Measurements from ENCODE around the gene MRPL23.

MRPL23 gene

DNA sequence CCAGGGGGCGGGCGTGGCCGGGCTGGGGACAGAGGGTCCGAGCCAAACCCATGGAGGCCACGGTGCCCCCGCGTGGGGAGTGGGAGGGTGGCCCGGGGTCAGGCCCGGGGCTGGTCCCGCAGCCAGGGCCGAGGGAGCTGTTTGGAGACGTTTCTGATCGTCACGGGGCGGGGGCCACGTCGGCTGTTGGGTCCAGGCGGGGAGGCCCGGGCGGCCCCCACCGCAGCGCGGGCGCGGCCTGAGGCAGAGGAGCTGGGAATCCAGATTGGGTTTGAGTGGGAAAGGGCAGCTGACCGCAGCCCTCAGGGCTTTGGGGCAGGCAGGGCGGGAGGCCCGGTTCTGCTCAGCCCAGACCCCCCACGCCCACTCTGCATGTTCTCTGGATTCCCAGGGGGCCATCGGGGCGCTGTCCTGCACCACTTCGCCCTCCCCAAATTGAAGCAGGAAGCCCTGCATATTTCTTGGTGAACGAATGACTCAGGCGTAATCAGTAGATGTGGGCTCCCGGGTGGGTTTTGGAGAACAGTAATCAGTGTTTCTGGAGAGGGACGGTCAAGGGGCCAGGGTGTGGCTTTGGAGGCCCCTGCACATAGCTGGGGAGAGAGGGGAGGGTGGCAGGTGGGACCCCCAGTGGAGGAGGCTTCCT lies 583 bp downstream of the MRPL23 start:
- DNase-seq = no peak
- in situ Hi-C loops (cut with MboI; ENCODE audit: low pct_unique_long_range_greater_than_20kb, low sequenced_read_pairs) = no loop called here

DNA sequence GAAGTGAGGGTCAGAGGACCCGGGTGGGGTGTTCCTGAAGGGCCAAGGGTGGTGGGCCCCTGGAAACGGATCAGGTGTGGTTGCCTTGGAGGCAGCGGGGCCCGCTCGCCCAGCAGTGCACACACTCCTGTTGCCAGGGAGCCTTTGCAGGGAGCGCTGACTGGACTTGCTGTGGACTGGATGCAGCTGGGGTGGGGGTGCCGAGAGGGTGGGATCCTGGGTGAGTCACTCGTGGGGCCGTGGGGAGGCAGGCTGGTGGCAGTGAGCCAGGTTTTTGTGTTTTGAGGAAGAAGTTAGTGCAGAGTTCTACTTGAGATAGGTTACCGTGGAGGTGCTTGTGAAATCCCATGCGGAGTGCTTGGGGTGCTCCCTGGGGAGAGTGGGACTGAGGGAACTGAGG lies 1.3 kb downstream of the MRPL23 start:
- in situ Hi-C loops (cut with MboI; ENCODE audit: low pct_unique_long_range_greater_than_20kb, low sequenced_read_pairs) = no loop called here
- no peak for DNase-seq

DNA sequence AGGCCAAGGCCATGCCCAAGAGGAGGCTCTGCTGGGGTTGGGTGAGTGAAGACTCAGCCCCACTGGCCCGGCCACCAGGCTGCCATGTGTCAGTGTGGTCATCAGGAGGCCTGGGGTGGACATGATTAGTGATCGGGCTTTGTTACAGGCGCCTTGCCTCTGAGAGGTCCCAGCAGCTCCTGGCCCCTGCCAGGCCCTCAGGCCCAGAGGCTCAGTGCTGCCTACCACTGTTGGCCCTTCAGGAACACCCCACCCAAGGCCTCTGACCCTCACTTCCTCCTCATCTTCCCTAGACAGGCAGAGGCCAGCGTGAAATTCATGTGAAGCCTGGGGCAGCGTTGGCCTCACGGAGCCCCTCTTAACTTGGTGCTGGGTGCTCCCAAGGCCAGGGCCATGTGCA lies 2.2 kb downstream of the MRPL23 start:
- in situ Hi-C loops (cut with MboI; ENCODE audit: low pct_unique_long_range_greater_than_20kb, low sequenced_read_pairs) = no loop called here
- no peak for DNase-seq

DNA sequence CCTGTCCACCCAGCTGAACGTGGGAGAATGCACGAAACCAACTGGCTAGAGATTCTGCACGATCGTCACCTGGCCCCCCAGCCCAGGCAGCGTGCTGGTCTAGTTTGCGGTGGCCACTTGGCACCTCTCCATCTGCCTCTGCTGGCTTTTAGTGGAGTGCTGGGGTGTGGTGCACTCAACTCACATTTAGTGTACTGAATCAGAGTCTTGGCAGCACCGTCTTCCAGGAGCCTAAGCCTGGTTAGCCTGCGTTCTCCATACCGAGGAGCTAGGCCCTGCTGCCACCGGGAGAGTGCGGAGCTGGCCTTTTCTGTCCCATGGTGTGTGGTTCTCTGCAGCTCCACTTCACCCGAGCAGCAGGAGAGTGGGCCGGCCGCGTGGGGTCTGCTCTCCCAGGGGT lies 2.8 kb downstream of the MRPL23 start:
- no peak for DNase-seq

DNA sequence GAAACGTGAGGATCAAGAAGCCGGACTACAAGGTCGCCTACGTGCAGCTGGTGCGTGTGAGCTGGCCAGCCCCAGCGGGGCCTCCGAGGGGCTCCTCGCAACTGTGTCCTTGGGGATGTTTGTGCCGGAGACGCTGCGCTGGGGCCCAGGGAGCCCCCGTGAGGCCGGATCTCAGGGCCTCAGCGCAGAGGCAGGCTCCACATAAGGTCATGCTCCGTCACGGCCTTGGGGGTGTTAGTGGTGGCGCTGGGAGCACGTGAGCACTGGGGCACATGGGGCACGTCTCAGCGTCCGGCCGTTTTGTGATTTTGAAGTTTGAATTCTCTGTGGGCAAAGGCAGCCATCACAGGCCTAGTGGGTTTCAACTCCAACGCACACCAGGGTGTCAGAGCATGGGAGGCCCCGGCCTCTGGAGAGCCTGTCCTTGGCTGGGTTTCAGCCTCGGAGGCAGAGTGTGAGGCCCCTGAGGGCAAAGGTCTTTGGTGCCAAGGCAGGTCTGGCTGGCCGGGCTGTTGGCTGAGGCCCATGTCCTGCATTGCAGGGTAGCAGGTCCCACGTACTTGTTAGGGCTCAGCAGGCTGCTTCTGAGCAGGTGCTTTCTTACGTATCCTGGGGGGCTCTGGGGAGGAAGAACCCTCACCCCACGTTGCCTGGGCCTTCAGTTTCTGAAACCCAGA lies 5.8 kb downstream of the MRPL23 start:
- DNase-seq = no peak
- in situ Hi-C loops (cut with MboI; ENCODE audit: low pct_unique_long_range_greater_than_20kb, low sequenced_read_pairs) = no loop called here

More for the DNA sequence above, 2.8 kb downstream of the MRPL23 start:
- in situ Hi-C loops (cut with MboI; ENCODE audit: low pct_unique_long_range_greater_than_20kb, low sequenced_read_pairs) = no loop called here

DNA sequence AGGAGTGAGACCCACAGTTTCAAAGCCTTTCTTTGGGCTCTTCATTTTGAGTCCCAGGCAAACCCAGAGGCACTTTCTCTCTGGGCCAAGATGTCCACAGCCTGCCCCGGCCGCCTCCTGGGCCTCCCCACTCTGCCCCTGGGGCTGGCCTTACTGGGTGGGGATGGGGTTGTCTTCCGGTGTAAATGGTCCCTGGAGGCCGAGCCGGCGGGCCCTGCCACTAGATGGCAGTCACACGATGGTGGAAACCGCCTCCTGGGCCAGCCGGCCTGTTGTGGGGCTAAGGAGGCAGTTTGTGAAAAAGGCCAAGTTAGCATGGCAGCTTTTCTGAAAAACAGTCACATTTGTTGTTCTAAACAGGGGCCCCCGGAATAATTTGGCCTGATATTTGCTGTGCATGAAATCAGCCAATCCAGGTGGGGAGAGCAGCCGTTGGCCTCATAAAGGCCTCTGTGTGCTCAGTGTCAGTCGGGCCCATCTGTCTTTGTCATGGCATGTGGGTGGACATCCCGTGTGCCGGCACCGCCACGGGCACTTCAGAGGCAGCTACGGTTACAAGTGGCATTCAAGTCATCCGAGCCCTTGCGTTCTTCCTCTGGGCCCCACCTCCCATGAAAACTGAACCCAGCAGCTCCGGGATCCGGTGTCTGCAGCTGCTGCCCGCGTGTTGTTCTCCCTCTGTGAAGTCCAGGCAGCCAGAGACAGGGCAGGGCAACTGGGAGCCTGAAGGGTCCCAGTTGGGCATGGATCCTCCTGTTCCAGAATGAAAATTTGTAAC lies 6.5 kb downstream of the MRPL23 start:
- in situ Hi-C loops (cut with MboI; ENCODE audit: low pct_unique_long_range_greater_than_20kb, low sequenced_read_pairs) = no loop called here
- no peak for DNase-seq

DNA sequence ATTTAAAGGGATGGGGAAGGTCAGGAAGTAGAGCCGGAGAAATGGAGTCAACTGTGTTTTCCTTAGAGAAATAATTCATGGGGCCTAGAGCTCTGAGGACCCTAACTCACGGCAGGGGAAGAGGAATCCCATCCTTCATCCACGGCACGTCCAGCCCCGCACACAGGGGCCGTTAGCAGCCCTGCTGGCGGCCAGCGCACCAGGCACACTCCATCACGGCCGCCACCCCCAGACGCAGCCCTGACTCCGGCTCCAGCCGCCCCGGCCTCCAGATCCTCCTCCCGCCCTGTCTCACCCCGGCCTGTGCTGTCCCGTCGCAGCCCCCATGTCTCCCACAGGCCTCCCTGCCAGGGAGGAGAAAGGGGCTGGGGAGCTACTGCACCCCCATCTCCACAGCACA lies 11.2 kb downstream of the MRPL23 start:
- no peak for DNase-seq
- in situ Hi-C loops (cut with MboI; ENCODE audit: low pct_unique_long_range_greater_than_20kb, low sequenced_read_pairs) = no loop called here

DNA sequence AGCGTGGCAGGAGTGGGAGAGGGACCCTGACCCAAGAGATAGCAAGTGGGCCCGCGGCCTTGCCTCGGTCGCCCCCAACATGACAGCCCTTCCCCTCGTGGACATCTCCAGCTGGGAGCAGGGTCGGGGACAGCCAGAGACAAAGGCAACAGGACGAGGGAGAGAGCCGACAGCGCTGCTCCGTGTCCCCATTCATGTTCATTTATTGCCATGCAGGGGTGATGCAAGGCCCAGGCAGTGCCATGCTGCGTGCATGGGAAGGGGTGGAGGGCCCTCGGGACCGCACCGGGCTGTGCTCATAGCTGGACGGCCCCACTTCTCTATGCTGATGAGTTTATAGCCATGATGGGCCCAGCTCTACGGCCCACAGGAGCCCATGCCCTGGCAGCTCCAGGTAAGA lies 12.7 kb downstream of the MRPL23 start:
- in situ Hi-C loops (cut with MboI; ENCODE audit: low pct_unique_long_range_greater_than_20kb, low sequenced_read_pairs) = no loop called here

DNA sequence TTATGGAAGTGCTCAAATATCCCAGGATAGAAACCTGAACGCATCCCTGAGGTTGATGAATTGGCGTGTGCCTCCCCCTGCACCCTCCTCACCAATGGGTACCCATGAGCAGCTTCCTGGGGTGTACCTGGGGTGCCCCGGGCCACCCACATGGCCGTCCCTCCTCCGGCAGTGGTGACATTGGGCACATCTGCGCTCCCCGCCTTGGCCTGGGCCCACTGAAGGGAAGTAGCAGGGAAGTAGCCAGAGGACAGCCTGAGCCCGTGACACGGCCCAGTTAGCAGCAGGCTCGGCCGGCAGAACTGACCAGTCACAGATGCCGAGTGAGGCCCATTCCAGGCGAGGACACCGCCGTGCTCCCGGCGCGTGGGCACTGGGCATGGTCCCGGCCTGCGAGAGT lies 16.7 kb downstream of the MRPL23 start:
- in situ Hi-C loops (cut with MboI; ENCODE audit: low pct_unique_long_range_greater_than_20kb, low sequenced_read_pairs) = no loop called here
- DNase-seq = no peak

More for the DNA sequence above, 12.7 kb downstream of the MRPL23 start:
- DNase-seq = no peak

DNA sequence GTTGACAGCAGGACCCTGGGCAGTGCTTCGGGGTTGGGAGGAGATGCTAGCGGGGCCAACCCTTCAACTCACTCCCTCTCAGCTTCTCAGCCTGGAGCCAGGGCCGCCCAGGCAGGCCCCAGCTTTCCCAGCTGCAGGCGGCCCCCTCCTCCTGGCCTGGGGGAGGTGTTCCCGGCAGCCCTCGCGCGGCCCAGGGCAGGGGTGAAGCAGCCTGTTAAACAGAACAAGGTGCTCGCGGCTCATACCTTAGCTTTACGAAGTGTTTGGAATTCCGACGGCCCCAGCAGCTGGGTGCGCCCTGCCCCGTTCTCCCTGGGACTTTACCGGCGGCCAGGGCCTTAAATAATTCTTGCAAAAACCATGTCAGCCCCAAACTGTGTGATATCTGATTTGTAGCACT lies 17.2 kb downstream of the MRPL23 start:
- no peak for DNase-seq
- in situ Hi-C loops (cut with MboI; ENCODE audit: low pct_unique_long_range_greater_than_20kb, low sequenced_read_pairs) = no loop called here

DNA sequence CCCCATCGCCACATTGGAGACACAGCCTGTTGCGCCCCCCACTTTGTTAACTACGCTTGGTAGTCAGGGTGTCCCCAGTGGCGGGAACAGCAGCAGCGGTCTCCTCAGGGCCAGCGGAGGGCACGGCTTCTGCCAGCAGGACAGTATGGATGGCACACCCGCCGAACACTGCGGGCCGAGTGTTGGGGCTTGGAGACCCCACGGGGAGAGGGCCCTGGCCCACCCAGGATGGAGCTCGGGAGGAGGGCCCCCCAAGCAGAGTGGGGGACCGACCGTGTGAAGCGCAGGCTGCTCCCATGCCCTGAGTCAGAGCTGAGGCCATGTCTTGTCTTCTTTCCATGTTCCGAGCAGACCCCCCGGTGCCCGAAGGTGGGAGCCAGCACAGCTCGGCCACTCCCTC lies 17.8 kb downstream of the MRPL23 start:
- DNase-seq = no peak
- in situ Hi-C loops (cut with MboI; ENCODE audit: low pct_unique_long_range_greater_than_20kb, low sequenced_read_pairs) = no loop called here

DNA sequence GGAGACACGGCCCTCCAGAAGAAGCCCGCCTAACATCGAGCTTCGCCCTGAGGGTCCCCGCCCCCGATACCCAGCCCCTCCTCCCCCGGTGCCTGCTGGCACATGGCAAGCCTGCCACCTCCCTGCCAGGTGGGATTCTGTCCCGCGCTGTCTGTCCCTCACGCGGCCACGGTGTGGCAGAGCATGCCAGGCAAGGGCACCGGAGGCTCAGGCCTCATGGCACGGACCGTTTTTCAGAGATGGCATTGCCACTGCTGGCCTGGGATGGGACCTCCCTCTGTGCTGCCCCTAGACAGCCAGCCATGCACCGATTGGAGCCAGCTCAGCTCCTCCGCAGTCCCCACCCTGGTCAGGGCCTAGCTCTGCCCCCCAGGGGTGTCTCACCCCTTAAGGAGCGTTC lies 19.4 kb downstream of the MRPL23 start:
- in situ Hi-C loops (cut with MboI; ENCODE audit: low pct_unique_long_range_greater_than_20kb, low sequenced_read_pairs) = no loop called here

DNA sequence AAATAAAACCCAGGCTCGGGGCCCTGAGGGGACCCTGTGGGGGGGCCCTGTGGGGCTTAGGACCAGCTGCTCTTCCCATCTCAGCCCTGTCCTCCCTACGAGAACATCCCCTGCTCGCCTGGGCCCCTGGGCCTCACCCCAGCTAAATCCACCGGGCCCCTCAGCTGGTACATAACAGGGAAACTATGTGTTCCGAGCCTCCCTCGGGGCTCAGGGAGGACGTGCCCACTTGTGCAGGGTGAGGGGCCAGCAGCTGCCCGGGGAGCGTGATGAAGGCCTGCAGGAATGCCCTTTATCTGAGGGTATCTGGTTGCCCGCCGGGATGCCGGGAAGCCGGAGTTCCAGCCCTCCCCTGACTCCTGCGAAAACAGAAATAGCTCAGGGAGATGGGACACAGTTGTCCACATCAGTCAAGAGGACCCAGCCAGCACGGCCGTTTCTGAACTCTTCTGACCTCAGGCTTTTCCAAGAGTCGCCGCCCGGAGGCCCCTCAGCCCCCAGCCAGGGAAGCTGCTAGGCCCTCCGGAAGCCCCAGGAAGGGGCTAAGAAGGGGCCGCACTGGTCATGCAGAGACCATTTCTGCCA lies 20.6 kb downstream of the MRPL23 start:
- no peak for DNase-seq
- in situ Hi-C loops (cut with MboI; ENCODE audit: low pct_unique_long_range_greater_than_20kb, low sequenced_read_pairs) = no loop called here

More for the DNA sequence above, 19.4 kb downstream of the MRPL23 start:
- DNase-seq = no peak

DNA sequence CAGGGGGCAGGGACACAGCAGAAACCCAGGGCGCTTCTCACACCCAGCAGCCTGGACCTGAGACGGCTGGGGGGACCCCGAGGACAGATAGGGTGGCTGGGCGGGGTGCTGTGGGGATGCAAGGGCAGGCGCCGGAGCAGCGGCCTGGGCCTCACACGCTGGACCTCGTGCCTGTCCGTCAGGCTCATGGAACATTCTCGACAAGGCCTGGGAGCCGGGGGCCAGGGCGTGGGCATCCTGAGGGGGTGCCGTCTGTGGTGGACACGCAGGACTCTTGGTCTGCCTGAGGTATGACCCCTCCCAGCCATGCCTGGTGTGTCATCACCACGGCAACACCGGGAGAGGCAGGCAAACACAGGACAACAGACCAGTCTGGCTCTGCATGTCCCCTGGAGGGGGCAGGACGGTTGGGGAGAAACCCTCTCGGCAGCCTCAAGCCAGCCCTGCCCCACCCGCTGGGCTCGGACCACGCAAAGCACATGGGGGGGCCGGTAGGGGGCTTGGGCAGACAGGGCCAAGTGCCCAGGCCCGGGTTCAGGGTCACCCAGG lies 21.4 kb downstream of the MRPL23 start:
- in situ Hi-C loops (cut with MboI; ENCODE audit: low pct_unique_long_range_greater_than_20kb, low sequenced_read_pairs) = no loop called here
- DNase-seq = no peak

DNA sequence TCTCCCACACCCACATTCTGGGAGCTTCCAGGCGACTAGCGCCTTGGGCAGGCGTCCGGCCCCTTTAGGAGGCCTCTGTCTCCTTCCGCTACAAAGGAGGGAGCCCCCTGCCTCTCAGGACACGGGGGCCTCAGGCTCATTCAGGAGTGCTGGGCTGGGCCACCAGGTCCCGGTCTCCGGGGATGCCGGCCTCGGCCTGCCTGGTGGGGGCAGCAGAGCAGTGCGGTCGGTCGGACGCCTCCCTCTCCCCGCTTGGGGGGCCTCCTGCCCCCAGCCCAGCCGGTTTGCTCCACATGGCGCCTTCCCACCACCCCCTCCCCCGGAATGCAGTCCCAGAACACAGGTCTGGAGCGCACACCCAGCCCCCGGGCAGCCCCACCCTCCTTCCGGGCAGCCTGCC lies 21.9 kb downstream of the MRPL23 start:
- DNase-seq = no peak

DNA sequence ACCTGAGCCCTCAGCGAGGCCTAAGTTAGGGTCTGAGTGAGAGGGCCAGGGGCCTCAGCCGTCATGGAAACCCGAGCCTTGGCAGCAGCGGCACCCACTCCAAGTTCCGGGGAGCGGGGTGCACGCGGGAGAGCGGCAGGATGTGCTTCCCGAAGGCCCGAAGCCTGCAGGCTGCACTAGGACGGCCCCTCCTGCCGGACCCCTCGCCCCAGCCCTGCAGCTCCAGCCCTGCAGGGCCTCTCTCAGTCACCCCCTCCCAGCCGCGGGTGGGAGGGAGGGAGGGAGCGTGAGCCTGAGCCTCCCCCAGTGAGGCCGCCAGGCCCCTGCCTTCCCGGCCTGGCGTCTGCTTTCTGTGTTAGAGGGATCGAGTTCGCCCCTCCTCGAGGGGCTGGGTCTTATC lies 22.6 kb downstream of the MRPL23 start:
- in situ Hi-C loops (cut with MboI; ENCODE audit: low pct_unique_long_range_greater_than_20kb, low sequenced_read_pairs) = no loop called here
- no peak for DNase-seq

More for the DNA sequence above, 21.9 kb downstream of the MRPL23 start:
- in situ Hi-C loops (cut with MboI; ENCODE audit: low pct_unique_long_range_greater_than_20kb, low sequenced_read_pairs) = no loop called here

DNA sequence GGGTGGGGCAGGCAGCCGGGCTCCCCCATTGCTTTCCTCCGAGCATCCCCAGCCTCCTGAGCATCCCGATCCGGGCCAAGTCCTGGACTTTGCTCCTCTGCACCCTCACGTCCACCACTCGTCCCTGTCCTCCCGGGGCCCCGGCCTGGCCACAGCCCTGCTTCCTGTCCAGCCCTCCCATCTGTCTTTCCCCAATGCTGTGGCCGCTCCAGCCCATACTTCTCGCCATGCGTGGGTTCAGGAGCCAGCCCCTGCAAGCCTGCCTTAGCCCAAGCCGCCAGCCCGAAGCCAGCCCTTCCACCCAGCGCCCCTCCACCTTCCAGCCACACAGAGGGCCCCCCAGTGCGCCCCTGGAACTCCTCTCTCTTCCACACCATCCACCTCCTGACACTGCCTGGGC lies 23.8 kb downstream of the MRPL23 start:
- in situ Hi-C loops (cut with MboI; ENCODE audit: low pct_unique_long_range_greater_than_20kb, low sequenced_read_pairs) = no loop called here
- DNase-seq = no peak

DNA sequence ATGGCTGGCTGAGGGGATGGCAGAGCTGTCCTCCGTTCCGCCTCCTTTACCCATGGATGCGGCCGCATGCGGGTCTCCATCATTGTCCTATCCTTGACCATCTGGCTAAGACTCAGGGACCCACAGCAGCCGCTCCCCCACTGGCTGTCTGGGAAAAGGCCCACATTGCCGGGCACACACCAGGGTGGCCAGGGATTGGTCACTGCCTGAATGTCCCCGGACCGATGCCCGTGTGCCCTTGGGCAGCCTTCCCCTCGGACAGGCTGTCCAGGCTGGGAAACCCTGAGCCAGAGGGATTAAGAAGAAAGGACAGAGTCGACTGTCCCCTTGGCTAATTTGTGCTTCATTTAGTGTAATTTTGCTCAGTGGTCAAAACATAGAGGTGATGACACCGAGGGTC lies 28.1 kb downstream of the MRPL23 start:
- no peak for DNase-seq
- in situ Hi-C loops (cut with MboI; ENCODE audit: low pct_unique_long_range_greater_than_20kb, low sequenced_read_pairs) = no loop called here

DNA sequence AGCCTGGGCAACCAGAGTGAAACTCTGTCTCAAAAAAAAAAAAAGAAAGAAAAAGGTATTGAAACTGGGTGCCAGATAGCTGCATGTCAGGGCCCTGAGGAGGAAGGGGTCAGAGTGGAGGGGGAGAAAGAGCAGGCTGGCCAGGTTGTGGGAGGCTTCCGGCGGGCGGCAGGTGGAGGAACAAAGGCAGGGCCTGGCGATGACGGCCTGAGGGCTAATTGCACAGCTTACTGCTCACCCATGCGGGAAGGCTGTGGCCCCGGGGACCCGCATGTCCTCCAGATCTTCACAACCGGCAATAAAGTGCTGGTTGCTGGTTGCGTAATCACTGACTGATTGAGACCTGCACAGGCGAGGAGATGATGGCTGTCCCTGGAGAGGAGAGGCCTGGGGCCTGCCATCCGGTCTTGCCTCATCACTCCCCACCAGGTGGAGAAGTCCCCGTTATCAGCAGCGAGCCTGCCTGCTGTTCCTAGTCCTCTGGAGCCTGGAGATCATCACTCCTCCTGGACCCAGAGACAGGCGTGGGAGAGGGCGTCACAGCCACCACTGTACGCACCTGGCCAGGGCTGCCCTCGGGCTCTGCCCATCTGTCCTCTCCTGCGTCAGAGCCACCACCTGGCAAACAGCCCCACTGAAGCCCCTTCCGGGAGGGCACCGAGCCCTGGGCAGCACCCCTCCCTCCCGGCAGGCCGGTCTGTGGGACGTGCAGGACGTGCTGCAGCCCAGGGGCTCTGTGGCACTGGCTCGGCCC lies 31.8 kb downstream of the MRPL23 start:
- DNase-seq = no peak
- in situ Hi-C loops (cut with MboI; ENCODE audit: low pct_unique_long_range_greater_than_20kb, low sequenced_read_pairs) = no loop called here
